H9 (cell line): ENCODE results near the gene NPHS1. TPM values are rescaled to one million over a fixed set of nuclear protein-coding genes. Genes with fewer than 3 reads are reported as not detected.
A peak's percentile ranks its signal among the peaks of the same experiment; 100 is the strongest.

Source experiments
- DNase-seq: peaks from one replicate; pipeline ENCODE4 v3.0.0-alpha.2; 2017
- H2AFZ ChIP-seq: one replicate; pipeline ENCODE4 v1.6.1; 2013; ENCODE audit warnings: mild to moderate bottlenecking, low read length, control low read depth, moderate library complexity
- H2AK5ac ChIP-seq: 2 replicates; pipeline ENCODE4 v1.6.1; 2013; ENCODE audit warnings: low read length, control low read depth, mixed read lengths; ENCODE audit not compliant: insufficient read length
- H2BK120ac ChIP-seq: one replicate; pipeline ENCODE4 v1.6.1; 2013; ENCODE audit warnings: low read depth, mild to moderate bottlenecking, low read length, control low read depth, inconsistent platforms; ENCODE audit not compliant: poor library complexity, severe bottlenecking
- H2BK12ac ChIP-seq: 2 replicates; pipeline ENCODE4 v1.6.1; 2013; ENCODE audit warnings: low read length, control low read depth, mixed read lengths, low read depth; ENCODE audit not compliant: insufficient read length
- H2BK15ac ChIP-seq: 2 replicates; pipeline ENCODE4 v1.6.1; 2013; ENCODE audit warnings: low read depth, low read length, control low read depth
- H2BK20ac ChIP-seq: one replicate; pipeline ENCODE4 v1.6.1; 2013; ENCODE audit warnings: low read depth, mild to moderate bottlenecking, low read length, control low read depth, inconsistent platforms; ENCODE audit not compliant: poor library complexity, severe bottlenecking
- H2BK5ac ChIP-seq: 2 replicates; pipeline ENCODE4 v1.6.1; 2013; ENCODE audit warnings: low read length, control low read depth, mixed read lengths; ENCODE audit not compliant: insufficient read length
- H3K14ac ChIP-seq: 2 replicates; pipeline ENCODE4 v1.6.1; 2013; ENCODE audit warnings: low read length, control low read depth; ENCODE audit not compliant: insufficient read depth
- H3K18ac ChIP-seq: 2 replicates; pipeline ENCODE4 v1.6.1; 2013; ENCODE audit warnings: low read depth, mild to moderate bottlenecking, mixed read lengths, low read length, control low read depth; ENCODE audit not compliant: insufficient read length
- H3K23ac ChIP-seq: 2 replicates; pipeline ENCODE4 v1.6.1; 2013; ENCODE audit warnings: low read length, control low read depth, mixed read lengths, low read depth; ENCODE audit not compliant: insufficient read length
- H3K23me2 ChIP-seq: 2 replicates; pipeline ENCODE4 v1.6.1; 2013; ENCODE audit warnings: low read depth, mild to moderate bottlenecking, mixed read lengths, low read length, control low read depth; ENCODE audit not compliant: insufficient read length, poor library complexity, severe bottlenecking
- H3K27ac ChIP-seq: 2 replicates; pipeline ENCODE4 v1.5.1; 2013; ENCODE audit warnings: low read length, control low read depth, mixed read lengths, low read depth; ENCODE audit not compliant: insufficient read length
- H3K27me3 ChIP-seq: 2 replicates; pipeline ENCODE4 v1.6.1; 2013; ENCODE audit warnings: low read length, control low read depth, inconsistent platforms; ENCODE audit not compliant: insufficient read depth
- H3K4ac ChIP-seq: 2 replicates; pipeline ENCODE4 v1.6.1; 2013; ENCODE audit warnings: low read depth, mild to moderate bottlenecking, control low read depth, inconsistent platforms, low read length, moderate library complexity
- H3K4me1 ChIP-seq: 2 replicates; pipeline ENCODE4 v1.6.1; 2013; ENCODE audit warnings: low read length, control low read depth, inconsistent platforms; ENCODE audit not compliant: insufficient read depth
- H3K4me2 ChIP-seq: 2 replicates; pipeline ENCODE4 v1.6.1; 2013; ENCODE audit warnings: low read length, control low read depth, mixed read lengths; ENCODE audit not compliant: insufficient read length, insufficient read depth
- H3K56ac ChIP-seq: 2 replicates; pipeline ENCODE4 v1.6.1; 2013; ENCODE audit warnings: low read depth, mild to moderate bottlenecking, mixed read lengths, low read length, control low read depth; ENCODE audit not compliant: insufficient read length
- H3K79me1 ChIP-seq: 2 replicates; pipeline ENCODE4 v1.6.1; 2013; ENCODE audit warnings: low read depth, mild to moderate bottlenecking, moderate library complexity, low read length, control low read depth, inconsistent platforms; ENCODE audit not compliant: insufficient read depth, poor library complexity, severe bottlenecking
- H3K79me2 ChIP-seq: 2 replicates; pipeline ENCODE4 v1.6.1; 2013; ENCODE audit warnings: low read length, control low read depth, inconsistent platforms; ENCODE audit not compliant: insufficient read depth
- H3K9ac ChIP-seq: 2 replicates; pipeline ENCODE4 v1.6.1; 2013; ENCODE audit warnings: low read length, control low read depth, mixed read lengths; ENCODE audit not compliant: insufficient read length; ENCODE audit errors: extremely low read depth
- H3K9me3 ChIP-seq: one replicate; pipeline ENCODE4 v1.6.1; 2013; ENCODE audit warnings: low read depth, low read length, inconsistent platforms; ENCODE audit not compliant: control insufficient read depth
- H3T11ph ChIP-seq: one replicate; pipeline ENCODE4 v1.6.1; 2013; ENCODE audit warnings: mild to moderate bottlenecking, low read length, control low read depth, inconsistent platforms
- H4K20me1 ChIP-seq: one replicate; pipeline ENCODE4 v1.6.1; 2013; ENCODE audit not compliant: control insufficient read depth, insufficient read length, insufficient read depth
- H4K5ac ChIP-seq: 2 replicates; pipeline ENCODE4 v1.6.1; 2013; ENCODE audit warnings: low read depth, mild to moderate bottlenecking, mixed read lengths, low read length, control low read depth; ENCODE audit not compliant: insufficient read length
- H4K8ac ChIP-seq: replicated peaks from 2 replicates; pipeline ENCODE4 v1.6.1; 2013; ENCODE audit warnings: low read length, control low read depth, mixed read lengths, low read depth; ENCODE audit not compliant: insufficient read length
- H4K91ac ChIP-seq: 2 replicates; pipeline ENCODE4 v1.6.1; 2013; ENCODE audit warnings: low read depth, mild to moderate bottlenecking, moderate library complexity, mixed read lengths, low read length, control low read depth; ENCODE audit not compliant: insufficient read length
- H3K27ac Mint-ChIP-seq, 3 experiments: 2 replicates in 2 of 3; 3 replicates in 1 of 3; pipeline ENCODE4 v1.8.0; 2020 to 2021; ENCODE audit warnings: mixed read lengths in 3 of 3, mild to moderate bottlenecking in 1 of 3, moderate library complexity in 1 of 3
- H3K27me3 Mint-ChIP-seq: 2 replicates; pipeline ENCODE4 v1.8.0; 2021; ENCODE audit warnings: low read depth, mild to moderate bottlenecking, moderate library complexity, mixed read lengths
- H3K36me3 Mint-ChIP-seq, 3 experiments: 2 replicates in 2 of 3; 3 replicates in 1 of 3; pipeline ENCODE4 v1.8.0; 2020 to 2021; ENCODE audit warnings: low read depth in 3 of 3, mixed read lengths in 3 of 3; ENCODE audit not compliant: insufficient read depth in 1 of 3
- H3K4me1 Mint-ChIP-seq, 2 experiments: 2 replicates each; pipeline ENCODE4 v1.8.0; 2020; ENCODE audit warnings: mixed read lengths in 2 of 2
- H3K4me3 Mint-ChIP-seq, 2 experiments: 2 replicates in 1 of 2; 3 replicates in 1 of 2; pipeline ENCODE4 v1.8.0; 2020 to 2021; ENCODE audit warnings: mild to moderate bottlenecking in 2 of 2, mixed read lengths in 2 of 2, moderate library complexity in 1 of 2
- H3K9me3 Mint-ChIP-seq, 2 experiments: 2 replicates in 1 of 2; 3 replicates in 1 of 2; pipeline ENCODE4 v1.8.0; 2020; ENCODE audit warnings: mild to moderate bottlenecking in 2 of 2, mixed read lengths in 2 of 2, moderate library complexity in 1 of 2
- CTCF ChIP-seq: fragments of 200-600 bp; sonication (generic); conservative IDR thresholded peaks from 3 replicates; pipeline ENCODE4 v1.8.0; 2021; ENCODE audit warnings: antibody characterized with exemption, mild to moderate bottlenecking
- WGBS: extraction: QIAGEN DNeasy Blood & Tissue Kit; methylation state at CpG from one replicate; pipeline ENCODE4 v1.1.7; 2013; ENCODE audit warnings: missing lambda C conversion rate, low lambda C conversion rate, mixed read lengths; ENCODE audit not compliant: insufficient read length; ENCODE audit errors: extremely low coverage; 5-methylcytosine and 5-hydroxymethylcytosine counted together
- total RNA-seq: library from RNA; stranded (reverse); gene quantifications from 2 replicates; pipeline ENCODE4 v1.2.1, GENCODE V29; 2021

The NPHS1 gene
- total RNA-seq, 1 experiment from 2014 or later = 0.83 TPM

- no peak overlapping the region for H3K23ac ChIP-seq
- peak overlapping the region; percentile 46 for H3K4me2 ChIP-seq
- H2BK20ac ChIP-seq = no peak overlapping the region
- H3K23me2 ChIP-seq = peaks cover 7% of the 10 kb centered on the region
- H2BK120ac ChIP-seq = no peak overlapping the region
- H3K9ac ChIP-seq = no peak overlapping the region
- no peaks in the 10 kb centered on the region for H3K4me1 ChIP-seq
- H3K27me3 Mint-ChIP-seq = peaks cover 1% of the 10 kb centered on the region; the same call in 1 of the 2 replicates
- H3K9me3 Mint-ChIP-seq = no peaks in the 10 kb centered on the region; a peak in 1 of 5 replicates
- peak; percentile 76 for DNase-seq
- WGBS = no CpG with 5 or more reads among the region's 28 CpGs
- no peak overlapping the region for H4K5ac ChIP-seq
- no peaks in the 10 kb centered on the region for H3K9me3 ChIP-seq
- H3K27ac ChIP-seq = no peak overlapping the region
- H3T11ph ChIP-seq = no peak overlapping the region
- H2AK5ac ChIP-seq = no peak overlapping the region
- H3K56ac ChIP-seq = no peak overlapping the region
- H3K27me3 ChIP-seq = no peaks in the 10 kb centered on the region
- H3K36me3 Mint-ChIP-seq = peaks cover 0 to 8% (median 2%) of the 10 kb centered on the region in 3 experiments; a peak in 2 of 7 replicates
- peak overlapping the region; percentile 60 to 61 for H3K4me3 Mint-ChIP-seq
- H2BK5ac ChIP-seq = no peak overlapping the region
- H3K4ac ChIP-seq = no peak overlapping the region
- H4K8ac ChIP-seq = no peak overlapping the region
- H3K4me1 Mint-ChIP-seq = peaks cover 23 to 40% of the 10 kb centered on the region in 2 experiments
- no peak overlapping the region for H2BK15ac ChIP-seq
- H4K91ac ChIP-seq = no peak overlapping the region
- no peaks in the 10 kb centered on the region for H3K79me1 ChIP-seq
- no peak overlapping the region; a peak in 2 of 7 replicates for H3K27ac Mint-ChIP-seq
- peak; percentile 50 for TF ChIP-seq CTCF
- H3K79me2 ChIP-seq = no peaks in the 10 kb centered on the region
- H2BK12ac ChIP-seq = no peak overlapping the region
- no peak overlapping the region for H2AFZ ChIP-seq
- no peak overlapping the region for H3K18ac ChIP-seq
- no peaks in the 10 kb centered on the region for H4K20me1 ChIP-seq
- no peak overlapping the region for H3K14ac ChIP-seq
Observed at GRCh38 chr19:35783469-35784434, 68.6 kb downstream of the NPHS1 start.
